Activated CD4-positive, CD25-positive, alpha-beta regulatory T cell (primary cell): Measurements from ENCODE around the gene CYLD.

Experiments
- DNase-seq, 4 experiments: peaks; one replicate each; lab custom pipeline; 2025; lab: John Stamatoyannopoulos, UW

Gene CYLD

DNA sequence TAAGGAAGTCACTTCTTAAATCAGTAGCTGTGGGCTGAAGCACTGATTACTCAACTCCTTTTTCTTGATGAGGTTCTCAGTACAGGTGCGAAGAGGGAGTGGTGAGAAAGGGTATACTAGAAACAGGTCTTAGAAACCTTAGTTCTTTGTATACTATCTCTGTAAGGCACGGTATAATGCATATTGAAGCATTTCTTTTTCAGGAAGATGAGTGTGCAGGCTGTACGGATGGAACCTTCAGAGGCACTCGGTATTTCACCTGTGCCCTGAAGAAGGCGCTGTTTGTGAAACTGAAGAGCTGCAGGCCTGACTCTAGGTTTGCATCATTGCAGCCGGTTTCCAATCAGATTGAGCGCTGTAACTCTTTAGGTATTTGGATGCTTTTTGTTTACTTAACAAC is 39.2 kb downstream of the CYLD start:
- no peak for DNase-seq

DNA sequence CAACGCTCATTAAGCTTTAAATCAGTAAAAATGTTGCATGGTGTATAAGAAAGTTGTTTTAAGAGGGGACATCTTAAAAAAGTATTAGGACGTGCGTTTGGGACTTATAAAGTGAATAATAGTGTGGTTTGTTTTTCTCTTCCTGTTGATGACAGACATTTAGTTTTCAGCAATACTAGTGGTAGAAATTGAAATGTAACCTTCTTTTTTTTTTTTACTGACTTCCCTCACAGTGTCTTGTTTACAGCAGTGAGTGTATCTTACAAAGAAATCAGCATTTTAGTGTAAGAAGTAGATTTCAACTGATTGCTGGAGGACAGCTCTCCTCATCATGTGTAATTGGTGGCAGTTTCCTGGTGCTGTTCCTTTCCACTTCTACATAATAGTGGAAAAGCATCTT is 39.6 kb downstream of the CYLD start:
- DNase-seq, result no peak

DNA sequence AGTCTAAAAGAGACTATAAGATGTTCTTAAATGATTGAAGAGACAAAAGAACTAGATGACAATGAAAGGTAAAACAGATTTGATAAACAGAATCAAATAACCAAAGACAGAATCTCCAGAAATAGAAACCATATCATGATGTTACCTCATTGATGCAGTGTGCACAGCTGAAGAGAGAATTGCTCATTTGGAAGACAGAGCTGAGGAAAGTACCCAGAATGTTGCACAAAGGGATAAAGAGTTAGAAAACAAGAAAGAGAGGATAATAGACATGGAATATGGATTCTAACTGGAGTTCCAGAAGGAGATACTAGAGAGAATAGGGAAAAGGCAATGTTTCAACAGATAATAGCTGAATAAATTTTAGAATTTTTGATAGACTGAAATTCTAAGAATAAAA is 47.9 kb downstream of the CYLD start:
- no peak for DNase-seq

GRCh38 chr16:50791522-50791921 is 49.6 kb downstream of the CYLD start:
- no peak for DNase-seq

GRCh38 chr16:50796829-50797228 is 54.9 kb downstream of the CYLD start:
- no peak for DNase-seq

DNA sequence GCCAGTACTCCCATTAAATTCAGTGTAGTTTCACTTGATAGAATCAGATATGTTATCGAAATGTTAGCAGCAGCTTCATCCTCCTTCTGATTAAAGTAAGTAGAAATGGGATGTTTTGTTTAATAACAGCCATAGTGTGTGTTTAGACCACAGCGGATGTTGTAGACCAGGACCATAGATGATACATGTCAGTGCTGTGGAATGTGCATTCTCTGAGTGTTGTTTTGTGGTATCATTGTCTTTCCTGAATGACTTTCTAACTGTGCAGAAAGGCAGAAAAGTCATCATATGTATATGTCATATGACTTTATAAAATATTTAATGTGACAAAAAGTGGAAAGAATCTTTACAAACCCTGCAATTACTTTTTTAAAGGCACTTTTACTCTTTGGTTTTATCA is 55.6 kb downstream of the CYLD start:
- DNase-seq, result no peak

DNA sequence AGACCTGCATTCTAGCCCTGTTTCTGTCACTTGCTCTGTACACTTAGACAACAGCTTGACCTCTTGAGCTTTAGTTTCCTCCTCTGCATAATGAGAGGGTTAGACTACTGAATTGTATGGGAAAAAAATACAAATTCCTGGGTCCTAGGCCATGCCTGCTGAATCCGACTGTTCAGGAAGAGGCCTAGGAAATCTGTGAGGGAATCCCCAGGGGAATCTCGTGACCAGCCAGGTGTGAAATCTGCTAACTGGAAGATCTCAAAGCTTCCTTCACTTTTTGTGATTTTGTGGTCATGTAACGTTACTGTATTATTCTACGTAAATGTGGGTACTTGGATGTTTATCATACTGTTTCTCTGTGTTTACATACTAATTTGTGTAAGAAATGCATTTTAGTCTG is 58.2 kb downstream of the CYLD start:
- DNase-seq, result no peak

DNA sequence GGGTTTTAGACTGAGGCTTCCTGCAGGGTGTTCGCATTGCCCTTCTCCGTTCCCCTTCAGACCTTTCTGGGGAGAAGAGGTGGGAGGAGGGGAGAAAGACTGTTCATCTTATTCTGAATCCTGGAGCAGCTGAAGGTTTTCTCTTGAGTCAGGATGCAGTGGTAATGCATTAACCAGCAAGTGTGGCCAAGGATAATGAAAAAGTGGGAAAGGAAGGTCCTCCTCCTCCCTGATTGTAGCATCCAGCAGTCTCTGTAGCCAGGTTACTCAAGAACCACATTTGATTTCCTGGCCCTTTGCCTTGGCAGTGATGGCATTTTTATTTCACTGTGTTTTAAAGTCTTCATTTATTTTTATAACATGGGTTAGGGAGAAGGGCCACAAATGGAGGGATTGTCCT is 59.1 kb downstream of the CYLD start:
- no peak for DNase-seq

DNA sequence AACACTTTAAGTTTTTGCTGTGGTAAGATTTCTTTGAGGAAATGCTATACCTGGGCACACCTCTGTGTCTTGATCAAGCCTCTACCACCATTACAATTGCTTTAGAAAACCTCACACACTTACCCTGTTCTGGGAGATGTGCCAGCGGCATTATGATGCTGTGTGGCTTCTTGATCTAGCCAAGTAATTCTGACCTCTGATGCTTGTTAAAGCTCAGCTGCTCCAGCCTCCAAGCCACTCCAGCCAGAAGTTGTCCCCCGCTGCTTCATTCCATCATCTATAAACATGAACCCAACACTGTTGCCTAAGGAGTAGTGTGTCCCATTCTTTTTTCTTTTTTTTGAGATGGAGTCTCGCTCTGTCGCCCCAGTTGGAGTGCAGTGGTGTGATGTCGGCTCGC is 60.1 kb downstream of the CYLD start:
- no peak for DNase-seq

DNA sequence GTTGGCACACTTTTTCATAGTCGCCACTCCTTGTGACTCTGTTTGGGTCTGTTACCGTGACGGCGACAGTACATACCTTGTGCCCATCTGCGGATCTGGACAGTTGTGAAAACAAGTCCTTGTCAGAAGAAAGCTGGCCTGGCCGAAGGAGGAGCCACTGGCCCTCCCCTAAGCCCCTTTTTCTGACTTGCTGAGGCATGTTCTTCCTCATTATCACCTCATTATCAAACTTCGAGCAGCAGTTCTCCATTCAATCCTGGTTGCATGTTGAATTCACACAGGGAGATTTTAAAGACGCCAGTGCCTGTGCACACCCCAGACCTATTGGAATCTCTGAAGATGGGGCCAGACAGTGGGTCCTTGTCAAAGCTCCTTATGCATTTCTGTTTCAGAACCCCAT is 61.1 kb downstream of the CYLD start:
- DNase-seq, result no peak

DNA sequence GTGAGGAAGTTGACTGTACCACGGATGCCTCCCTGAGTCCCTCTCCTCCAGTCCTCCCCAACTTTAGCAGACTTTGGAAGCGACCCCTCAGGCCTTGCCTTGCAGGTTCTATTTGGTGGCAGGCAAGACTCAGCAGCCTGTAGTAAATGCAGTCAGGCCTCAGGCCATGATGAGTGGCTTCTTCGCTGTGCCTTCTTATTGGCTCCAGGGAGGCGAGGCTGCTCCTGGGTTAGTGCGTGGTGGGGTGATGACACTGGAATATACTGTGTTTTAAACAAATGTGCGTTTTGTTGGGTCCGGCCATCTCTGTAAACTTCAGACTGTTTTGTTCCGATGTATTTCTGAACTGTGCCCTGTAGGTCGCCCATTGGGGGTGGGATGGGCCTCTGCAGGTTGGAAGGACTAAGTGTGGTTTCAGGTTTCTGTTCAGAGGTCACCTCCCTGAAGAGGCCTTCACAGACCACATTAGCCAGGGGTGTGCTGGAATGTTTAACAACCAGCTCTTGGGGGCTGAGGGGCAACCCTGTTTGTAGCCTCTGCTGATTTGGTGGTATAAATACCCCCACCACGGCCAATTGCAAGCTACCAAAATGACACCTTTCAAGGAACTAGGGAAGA is 62.5 kb downstream of the CYLD start:
- no peak for DNase-seq

GRCh38 chr16:50806099-50807062 is 64.5 kb downstream of the CYLD start:
- peak; percentile 56 to 71 (median 58) for DNase-seq

- no peak for DNase-seq
Measured at GRCh38 chr16:50808929-50809538, 67.1 kb downstream of the CYLD start.

DNA sequence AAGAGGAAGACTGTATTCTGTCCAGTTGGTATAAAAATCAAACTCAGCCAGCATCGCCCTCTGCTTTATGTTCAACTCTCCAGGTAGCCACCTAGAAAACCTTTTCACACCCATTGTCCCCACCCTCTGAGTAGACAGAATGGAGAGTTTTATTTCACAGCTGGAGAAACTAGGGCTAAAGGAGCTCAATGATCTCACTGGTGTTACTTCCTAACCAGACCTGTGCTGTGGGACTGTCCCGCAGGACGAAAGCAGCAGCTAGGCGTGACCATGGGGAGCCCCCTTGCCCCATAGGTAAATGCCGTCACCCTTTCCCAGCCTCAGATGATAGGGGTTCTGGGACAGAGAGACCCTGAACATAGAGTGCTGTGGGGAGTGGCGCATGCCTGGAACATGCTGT is 67.7 kb downstream of the CYLD start:
- DNase-seq, result no peak

DNA sequence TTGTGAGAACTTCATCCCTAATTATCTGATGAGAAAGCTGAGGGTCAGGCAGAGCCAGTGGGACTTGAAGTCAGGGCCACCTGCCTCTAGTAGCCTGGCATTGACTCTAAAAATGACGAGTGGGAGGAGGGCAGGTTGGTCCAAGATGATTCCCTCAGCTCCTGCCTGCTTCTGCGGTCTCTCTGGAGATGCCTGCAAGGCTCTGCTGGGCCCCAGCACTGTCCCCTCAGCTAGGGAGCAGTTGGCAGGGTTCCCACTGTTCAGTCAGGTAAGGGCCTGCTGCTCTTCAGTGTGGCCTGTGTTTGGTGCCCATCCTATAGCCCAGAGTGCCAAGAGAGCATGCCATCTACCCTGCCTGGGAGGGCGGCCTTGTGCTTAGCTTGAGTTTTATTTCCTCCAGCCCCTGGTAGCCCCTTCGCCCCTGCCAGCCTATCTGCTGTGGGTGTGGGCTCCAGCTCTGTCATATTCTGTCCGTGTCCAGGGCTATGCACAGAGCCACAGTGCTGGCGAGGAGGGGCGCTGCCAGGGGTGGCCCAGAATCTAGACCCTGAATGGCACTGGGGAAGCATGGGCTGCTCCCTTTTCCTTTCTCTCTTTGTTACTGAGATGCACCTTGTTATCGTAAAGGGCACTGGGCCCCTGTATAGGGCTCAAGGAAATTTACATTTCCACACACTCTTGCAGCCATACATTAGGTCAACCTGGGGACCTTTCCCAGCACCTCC is 68.5 kb downstream of the CYLD start:
- no peak for DNase-seq

DNA sequence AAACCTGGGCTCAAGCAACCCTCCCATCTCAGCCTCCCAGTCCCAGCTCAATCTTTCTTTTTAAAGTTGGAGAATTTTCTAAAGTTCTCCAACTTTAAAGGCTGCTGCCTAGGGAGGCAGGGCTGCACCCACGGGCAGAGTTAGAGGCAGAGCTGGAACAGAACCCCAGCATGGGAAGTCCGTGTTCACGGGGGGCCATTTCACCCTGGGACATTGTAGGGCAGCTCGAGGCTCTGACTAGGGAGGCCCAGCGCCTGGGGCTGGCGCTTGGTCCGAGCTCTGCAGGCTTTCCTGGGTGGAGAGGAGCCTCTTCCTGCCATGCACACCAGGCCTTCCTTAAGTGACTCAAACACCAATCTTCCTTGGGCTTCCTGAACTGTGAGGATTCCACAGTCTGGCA is 70.2 kb downstream of the CYLD start:
- DNase-seq, result no peak

DNA sequence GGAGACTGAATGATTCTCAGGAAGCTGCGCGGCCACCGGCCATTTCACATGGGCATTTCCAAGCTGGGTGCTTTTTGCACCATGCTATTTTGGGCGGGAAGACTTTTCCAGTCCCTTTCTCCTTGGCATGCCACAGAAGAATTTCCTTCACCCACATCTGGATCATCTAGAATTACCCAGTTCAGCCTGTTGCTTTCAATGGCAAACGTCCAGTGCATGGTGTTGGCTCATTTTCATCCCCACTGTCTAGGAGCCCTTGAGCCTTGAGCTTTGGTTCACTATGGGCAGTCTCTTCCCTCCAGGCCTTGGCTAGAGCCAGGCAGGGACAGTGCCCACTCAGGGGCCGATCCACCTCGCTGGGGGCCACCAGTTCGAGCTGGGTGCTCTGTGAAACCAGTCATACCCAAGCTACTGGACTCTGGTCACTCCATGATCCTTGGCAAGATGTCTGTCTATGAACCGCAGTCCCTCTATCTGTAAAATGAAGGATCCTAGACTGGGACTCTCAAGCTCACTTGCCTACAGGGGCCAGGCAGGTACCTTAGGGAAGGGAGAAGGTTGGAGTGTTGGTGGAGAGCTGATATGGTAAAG is 71.1 kb downstream of the CYLD start:
- no peak for DNase-seq

- DNase-seq, result no peak
Measured at GRCh38 chr16:50814052-50814451, 72.2 kb downstream of the CYLD start.

DNA sequence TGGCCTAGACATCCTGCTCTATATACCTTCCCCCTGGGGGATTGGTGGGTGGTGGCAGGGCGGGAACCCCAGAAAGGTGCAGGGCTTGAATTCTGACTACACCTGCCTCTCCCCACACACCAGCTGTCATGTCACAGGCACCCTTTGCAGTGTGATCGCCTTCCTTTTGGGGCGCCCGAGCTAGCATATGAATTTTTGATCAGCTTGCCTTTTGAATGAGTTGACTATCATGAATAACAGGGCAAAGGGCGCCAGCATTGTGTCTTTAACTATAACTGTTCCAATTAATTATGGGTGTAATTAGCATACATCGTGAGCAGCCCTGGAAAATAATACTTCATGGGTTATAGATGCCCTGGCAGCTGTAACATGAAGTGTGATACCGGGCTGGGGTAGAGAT is 72.7 kb downstream of the CYLD start:
- no peak for DNase-seq

GRCh38 chr16:50815382-50815781 is 73.5 kb downstream of the CYLD start:
- DNase-seq, result no peak

GRCh38 chr16:50816901-50817555 is 75.1 kb downstream of the CYLD start:
- no peak for DNase-seq

DNA sequence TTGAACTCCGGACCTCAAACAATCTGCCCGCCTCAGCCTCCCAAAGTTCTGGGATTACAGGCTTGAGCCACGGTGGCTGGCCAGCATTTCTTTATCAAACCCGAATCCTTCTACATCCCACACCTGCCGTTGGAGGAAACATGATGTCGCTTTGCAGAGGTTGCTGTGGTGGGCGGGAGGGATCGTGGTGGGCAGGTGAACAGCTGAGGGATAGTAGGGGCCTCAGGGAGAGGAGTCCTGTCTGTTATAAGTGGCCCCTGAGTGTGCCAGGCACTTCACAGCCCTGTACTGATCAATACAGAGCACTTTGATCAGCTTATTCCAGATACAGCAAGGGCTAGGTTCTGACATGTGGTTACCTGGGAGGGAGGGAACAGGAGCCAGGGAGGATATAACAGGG is 76.5 kb downstream of the CYLD start:
- DNase-seq, result no peak
